M059J (cell line): ENCODE data around the gene HIBCH. TPM values are rescaled to one million over a fixed set of nuclear protein-coding genes. Genes with fewer than 3 reads are reported as not detected.
A peak's percentile ranks its signal among the peaks of the same experiment; 100 is the strongest.
"Not testable (repeated sequence)": the region's sequence is repeated elsewhere in the genome, so short reads cannot be mapped to it uniquely, and the experiment has no call there.

Experiments used
- DNase-seq: peaks from one replicate; pipeline ENCODE4 v3.0.0-alpha.2; 2012; ENCODE audit warnings: low read depth
- total RNA-seq: library from RNA; depleted of rRNA; stranded (reverse); fragments of >200 nt; shearing (Covaris generic); gene quantifications from 2 replicates; pipeline ENCODE4 v1.2.3, GENCODE V29; 2014; rRNA removed

Gene HIBCH
- total RNA-seq = 9.6 and 17.2 TPM in 2 replicates

GRCh38 chr2:190319555-190320498 is at the start of gene HIBCH:
TSS of gene HIBCH (minus strand) at chr2:190319826. CDS start at chr2:190319750, 76 bp downstream.
- DNase-seq = peak; percentile 99

GRCh38 chr2:190367091-190367490 is 47.5 kb upstream of the HIBCH start:
- no peak for DNase-seq

GRCh38 chr2:190366248-190366753 is 46.7 kb upstream of the HIBCH start:
- DNase-seq = no peak

GRCh38 chr2:190365499-190366204 is 46.0 kb upstream of the HIBCH start:
- no peak for DNase-seq

GRCh38 chr2:190362894-190363293 is 43.3 kb upstream of the HIBCH start:
- DNase-seq = no peak

- DNase-seq = no peak
Observed at GRCh38 chr2:190361572-190361971, 41.9 kb upstream of the HIBCH start.

- no peak for DNase-seq
Observed at GRCh38 chr2:190360965-190361364, 41.3 kb upstream of the HIBCH start.

- DNase-seq = no peak
Observed at GRCh38 chr2:190360561-190360960, 40.9 kb upstream of the HIBCH start.

GRCh38 chr2:190358655-190359448 is 39.2 kb upstream of the HIBCH start:
- DNase-seq = not testable (repeated sequence)

- no peak for DNase-seq
Observed at GRCh38 chr2:190357600-190357999, 38.0 kb upstream of the HIBCH start.

- no peak for DNase-seq
Observed at GRCh38 chr2:190355968-190356644, 36.5 kb upstream of the HIBCH start.

GRCh38 chr2:190354003-190354690 is 34.5 kb upstream of the HIBCH start:
- DNase-seq = no peak

- DNase-seq = no peak
Observed at GRCh38 chr2:190353537-190353899, 33.9 kb upstream of the HIBCH start.

GRCh38 chr2:190352668-190353536 is 33.3 kb upstream of the HIBCH start:
- DNase-seq = no peak

GRCh38 chr2:190351955-190352354 is 32.3 kb upstream of the HIBCH start:
- DNase-seq = no peak

GRCh38 chr2:190350371-190350770 is 30.7 kb upstream of the HIBCH start:
- no peak for DNase-seq

GRCh38 chr2:190344276-190344827 is 24.7 kb upstream of the HIBCH start:
- peak; percentile 55 for DNase-seq

- peak; percentile 65 for DNase-seq
Observed at GRCh38 chr2:190343536-190344275, 24.1 kb upstream of the HIBCH start, which contains the start of gene INPP1. TSS of gene INPP1 (plus strand) at chr2:190343589. CDS start at chr2:190360103, 16,514 bp downstream.
